ENCODE results near the gene PLIN5.

Gene PLIN5

GRCh38 chr19:4553775-4554174 lies 18.8 kb upstream of the PLIN5 start:
- no peak for DNase-seq (ENCODE audit: extremely low spot score)
- ChIA-PET POLR2A (no interaction called here), CTCF (no interaction called here)
- no peak for TF ChIP-seq CTCF (IDR thresholded peaks at IDR 0.05; ENCODE audit: control extremely low read depth, extremely low read depth, low read depth, missing control alignments)

GRCh38 chr19:4553092-4553695 lies 18.2 kb upstream of the PLIN5 start:
- DNase-seq (ENCODE audit: extremely low spot score): no peak
- ChIA-PET POLR2A (no interaction called here), CTCF (no interaction called here)
- TF ChIP-seq CTCF (IDR thresholded peaks at IDR 0.05; ENCODE audit: control extremely low read depth, extremely low read depth, low read depth, missing control alignments): no peak

GRCh38 chr19:4552525-4552819 lies 17.4 kb upstream of the PLIN5 start:
- CTCF ChIA-PET: no interaction called here
- no peak for DNase-seq (ENCODE audit: extremely low spot score)
- TF ChIP-seq CTCF (IDR thresholded peaks at IDR 0.05; ENCODE audit: control extremely low read depth, extremely low read depth, low read depth, missing control alignments): no peak
- POLR2A ChIA-PET: no interaction called here

GRCh38 chr19:4550479-4551050 lies 15.5 kb upstream of the PLIN5 start:
- POLR2A ChIA-PET: no interaction called here
- DNase-seq (ENCODE audit: extremely low spot score): no peak
- CTCF ChIA-PET: no interaction called here
- no peak for TF ChIP-seq CTCF (IDR thresholded peaks at IDR 0.05; ENCODE audit: control extremely low read depth, extremely low read depth, low read depth, missing control alignments)

DNA sequence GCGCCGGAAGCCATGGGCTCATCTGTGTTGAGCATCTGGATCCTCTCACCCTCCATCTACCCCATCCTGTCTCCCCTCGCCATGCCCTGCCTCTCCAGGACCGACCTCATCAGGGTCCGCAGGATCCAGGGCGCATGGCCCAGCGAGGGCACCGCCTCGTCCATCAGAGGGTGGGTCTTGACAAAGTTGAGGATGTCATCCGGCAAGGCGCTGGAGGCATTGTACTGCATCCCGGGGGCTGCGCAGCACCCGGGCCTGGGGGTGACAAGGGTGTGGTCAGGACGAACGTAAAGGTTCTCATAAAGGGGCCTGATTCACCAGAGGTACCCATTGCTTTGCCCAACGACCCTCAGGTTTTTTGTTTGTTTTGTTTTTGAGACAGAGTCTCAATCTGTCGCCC lies 15.0 kb upstream of the PLIN5 start:
- TF ChIP-seq CTCF (IDR thresholded peaks at IDR 0.05; ENCODE audit: control extremely low read depth, extremely low read depth, low read depth, missing control alignments): no peak
- POLR2A ChIA-PET: interaction anchor here (0.6 kb wide), 1 partner anchor 142 kb away, joined by 4 read pairs; no protein-coding TSS in a partner anchor
- no peak for DNase-seq (ENCODE audit: extremely low spot score)
- CTCF ChIA-PET: no interaction called here

- POLR2A ChIA-PET: no interaction called here
- CTCF ChIA-PET: interaction anchor here (1.3 kb wide), 1 partner anchor 21 kb away, joined by 3 read pairs; no protein-coding TSS in a partner anchor
- TF ChIP-seq CTCF (IDR thresholded peaks at IDR 0.05; ENCODE audit: control extremely low read depth, extremely low read depth, low read depth, missing control alignments): no peak
- no peak for DNase-seq (ENCODE audit: extremely low spot score)
Measured at GRCh38 chr19:4548238-4548584, 13.2 kb upstream of the PLIN5 start.

Measured in GM10248 (cell line).